Measurements from ENCODE around the gene PELI2. TPM values are rescaled to one million over a fixed set of nuclear protein-coding genes. Genes with fewer than 3 reads are reported as not detected.

PELI2 gene
- total RNA-seq, 1 donor from 2014 or later, result 40.6 TPM

- TF ChIP-seq, protein P1, sequence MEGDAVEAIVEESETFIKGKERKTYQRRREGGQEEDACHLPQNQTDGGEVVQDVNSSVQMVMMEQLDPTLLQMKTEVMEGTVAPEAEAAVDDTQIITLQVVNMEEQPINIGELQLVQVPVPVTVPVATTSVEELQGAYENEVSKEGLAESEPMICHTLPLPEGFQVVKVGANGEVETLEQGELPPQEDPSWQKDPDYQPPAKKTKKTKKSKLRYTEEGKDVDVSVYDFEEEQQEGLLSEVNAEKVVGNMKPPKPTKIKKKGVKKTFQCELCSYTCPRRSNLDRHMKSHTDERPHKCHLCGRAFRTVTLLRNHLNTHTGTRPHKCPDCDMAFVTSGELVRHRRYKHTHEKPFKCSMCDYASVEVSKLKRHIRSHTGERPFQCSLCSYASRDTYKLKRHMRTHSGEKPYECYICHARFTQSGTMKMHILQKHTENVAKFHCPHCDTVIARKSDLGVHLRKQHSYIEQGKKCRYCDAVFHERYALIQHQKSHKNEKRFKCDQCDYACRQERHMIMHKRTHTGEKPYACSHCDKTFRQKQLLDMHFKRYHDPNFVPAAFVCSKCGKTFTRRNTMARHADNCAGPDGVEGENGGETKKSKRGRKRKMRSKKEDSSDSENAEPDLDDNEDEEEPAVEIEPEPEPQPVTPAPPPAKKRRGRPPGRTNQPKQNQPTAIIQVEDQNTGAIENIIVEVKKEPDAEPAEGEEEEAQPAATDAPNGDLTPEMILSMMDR (IDR thresholded peaks at IDR 0.05; ENCODE audit: unreplicated experiment), result no peak
- peaks cover 1% of the 10 kb centered on the region for H3K27me3 Mint-ChIP-seq (ENCODE audit: unreplicated experiment)
- H3K36me3 Mint-ChIP-seq (ENCODE audit: low read depth, unreplicated experiment), result peaks cover 11% of the 10 kb centered on the region
- H3K27ac Mint-ChIP-seq (ENCODE audit: unreplicated experiment), result no peak overlapping the region
- H3K9me3 Mint-ChIP-seq (ENCODE audit: unreplicated experiment), result no peaks in the 10 kb centered on the region
- H3K4me1 Mint-ChIP-seq (ENCODE audit: unreplicated experiment), result peaks cover 9% of the 10 kb centered on the region
- no peak for DNase-seq (ENCODE audit: low spot score)
- no peak overlapping the region for H3K4me3 Mint-ChIP-seq (ENCODE audit: unreplicated experiment)
These were observed 156.3 kb downstream of the PELI2 start for GRCh38 chr14:56274556-56274955.

DNA sequence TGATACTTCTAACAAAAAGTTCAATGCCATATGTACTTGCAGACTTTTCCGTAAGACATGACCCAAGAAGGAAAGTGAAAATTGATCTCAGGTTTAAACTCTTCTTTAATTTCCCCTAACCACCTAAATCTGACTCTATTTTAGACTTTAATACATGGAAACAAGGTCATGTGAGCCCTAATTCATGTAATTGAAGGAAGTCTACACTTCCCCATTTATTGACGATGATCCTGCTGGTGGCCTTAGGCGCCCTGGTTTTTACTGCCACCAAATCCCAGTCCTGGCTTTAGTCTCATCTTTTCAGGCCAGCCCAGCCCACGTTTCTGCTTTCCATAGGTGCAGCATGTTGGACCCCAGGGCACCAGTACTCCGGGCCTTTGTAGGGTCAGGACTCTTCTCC, 157.9 kb downstream of the PELI2 start:
- Mint-ChIP-seq H3K9me3 (ENCODE audit: unreplicated experiment) (no peaks in the 10 kb centered on the region), H3K4me3 (ENCODE audit: unreplicated experiment) (no peak overlapping the region), H3K36me3 (ENCODE audit: low read depth, unreplicated experiment) (peaks cover 11% of the 10 kb centered on the region), H3K4me1 (ENCODE audit: unreplicated experiment) (peaks cover 9% of the 10 kb centered on the region), H3K27me3 (ENCODE audit: unreplicated experiment) (peaks cover 1% of the 10 kb centered on the region), H3K27ac (ENCODE audit: unreplicated experiment) (no peak overlapping the region)
- no peak for DNase-seq (ENCODE audit: low spot score)
- TF ChIP-seq, protein P1 (IDR thresholded peaks at IDR 0.05; ENCODE audit: unreplicated experiment), result no peak

- H3K27me3 Mint-ChIP-seq (ENCODE audit: unreplicated experiment), result peaks cover 2% of the 10 kb centered on the region
These were observed 160.2 kb downstream of the PELI2 start for GRCh38 chr14:56278383-56278782.

GRCh38 chr14:56280843-56281242, 162.6 kb downstream of the PELI2 start:
- no peak for DNase-seq (ENCODE audit: low spot score)
- Mint-ChIP-seq H3K4me3 (ENCODE audit: unreplicated experiment) (no peak overlapping the region), H3K4me1 (ENCODE audit: unreplicated experiment) (no peaks in the 10 kb centered on the region), H3K9me3 (ENCODE audit: unreplicated experiment) (no peaks in the 10 kb centered on the region), H3K27ac (ENCODE audit: unreplicated experiment) (no peak overlapping the region), H3K36me3 (ENCODE audit: low read depth, unreplicated experiment) (no peaks in the 10 kb centered on the region), H3K27me3 (ENCODE audit: unreplicated experiment) (peaks cover 3% of the 10 kb centered on the region)
- TF ChIP-seq, protein P1 (IDR thresholded peaks at IDR 0.05; ENCODE audit: unreplicated experiment), result peak; percentile 40

More at GRCh38 chr14:56278383-56278782, 160.2 kb downstream of the PELI2 start:
- TF ChIP-seq, protein P1 (IDR thresholded peaks at IDR 0.05; ENCODE audit: unreplicated experiment), result no peak
- Mint-ChIP-seq H3K36me3 (ENCODE audit: low read depth, unreplicated experiment) (peaks cover 11% of the 10 kb centered on the region), H3K27ac (ENCODE audit: unreplicated experiment) (no peak overlapping the region), H3K4me1 (ENCODE audit: unreplicated experiment) (no peaks in the 10 kb centered on the region), H3K4me3 (ENCODE audit: unreplicated experiment) (no peak overlapping the region), H3K9me3 (ENCODE audit: unreplicated experiment) (no peaks in the 10 kb centered on the region)
- no peak for DNase-seq (ENCODE audit: low spot score)

GRCh38 chr14:56282179-56282578, 164.0 kb downstream of the PELI2 start:
- H3K27ac Mint-ChIP-seq (ENCODE audit: unreplicated experiment), result no peak overlapping the region
- no peaks in the 10 kb centered on the region for H3K9me3 Mint-ChIP-seq (ENCODE audit: unreplicated experiment)
- H3K27me3 Mint-ChIP-seq (ENCODE audit: unreplicated experiment), result peaks cover 2% of the 10 kb centered on the region
- H3K36me3 Mint-ChIP-seq (ENCODE audit: low read depth, unreplicated experiment), result no peaks in the 10 kb centered on the region
- TF ChIP-seq, protein P1 (IDR thresholded peaks at IDR 0.05; ENCODE audit: unreplicated experiment), result no peak
- H3K4me3 Mint-ChIP-seq (ENCODE audit: unreplicated experiment), result no peak overlapping the region
- no peaks in the 10 kb centered on the region for H3K4me1 Mint-ChIP-seq (ENCODE audit: unreplicated experiment)
- DNase-seq (ENCODE audit: low spot score), result no peak

Data from endothelial cell (in vitro differentiated cells).